Measurements from ENCODE around the gene HNF4A. TPM values are rescaled to one million over a fixed set of nuclear protein-coding genes. Genes with fewer than 3 reads are reported as not detected.

Gene HNF4A
- polyA plus RNA-seq, 1 donor from 2014 or later: not detected

GRCh38 chr20:44435630-44436335 lies 80.3 kb downstream of the HNF4A start:
- no peak overlapping the region for H3K4me2 ChIP-seq (ENCODE audit: low read length)
- H3K79me2 ChIP-seq (replicated peaks; ENCODE audit: insufficient read depth, low read length): no peaks in the 10 kb centered on the region
- no peaks in the 10 kb centered on the region for H4K20me1 ChIP-seq (ENCODE audit: insufficient read depth)
- no peak overlapping the region for H3K4me3 ChIP-seq (ENCODE audit: low read length)
- H3K27ac ChIP-seq (ENCODE audit: low read length): no peak overlapping the region
- H3K27me3 ChIP-seq (ENCODE audit: insufficient read depth, low read depth, low read length): no peaks in the 10 kb centered on the region
- no peak overlapping the region for H2AFZ ChIP-seq (ENCODE audit: low read depth, low read length)
- H3K9ac ChIP-seq (ENCODE audit: low read length): no peak overlapping the region
- no peaks in the 10 kb centered on the region for H3K9me2 ChIP-seq (ENCODE audit: insufficient read depth, low read length)
- H3K36me3 ChIP-seq (ENCODE audit: insufficient read depth, low read length): no peaks in the 10 kb centered on the region
- H3K9me3 ChIP-seq (ENCODE audit: low read length): no peaks in the 10 kb centered on the region
- TF ChIP-seq EP300 (conservative IDR thresholded peaks at IDR 0.05; ENCODE audit: poor library complexity, severe bottlenecking) (no peak), EZH2 (IDR thresholded peaks at IDR 0.05; ENCODE audit: borderline replicate concordance, insufficient read depth, low read length, poor library complexity, severe bottlenecking) (no peak), TAF1 (IDR thresholded peaks at IDR 0.05; ENCODE audit: low read depth) (no peak), MXI1 (conservative IDR thresholded peaks at IDR 0.05; ENCODE audit: poor library complexity, severe bottlenecking) (no peak), CTCF (IDR thresholded peaks at IDR 0.05; ENCODE audit: poor library complexity, severe bottlenecking) (no peak), POLR2AphosphoS5 (IDR thresholded peaks at IDR 0.05) (no peak), RAD21 (conservative IDR thresholded peaks at IDR 0.05) (no peak), SMC3 (conservative IDR thresholded peaks at IDR 0.05; ENCODE audit: poor library complexity) (no peak), REST (IDR thresholded peaks at IDR 0.05; ENCODE audit: borderline replicate concordance) (no peak)
- H3F3A ChIP-seq (ENCODE audit: insufficient read depth, low read length, poor library complexity, severe bottlenecking): no peaks in the 10 kb centered on the region

- no peaks in the 10 kb centered on the region for H3K36me3 ChIP-seq (ENCODE audit: insufficient read depth, low read length)
- no peak for TF ChIP-seq CTCF (IDR thresholded peaks at IDR 0.05; ENCODE audit: poor library complexity, severe bottlenecking)
- no peak for TF ChIP-seq TAF1 (IDR thresholded peaks at IDR 0.05; ENCODE audit: low read depth)
- no peak for TF ChIP-seq MXI1 (conservative IDR thresholded peaks at IDR 0.05; ENCODE audit: poor library complexity, severe bottlenecking)
- no peak for TF ChIP-seq EZH2 (IDR thresholded peaks at IDR 0.05; ENCODE audit: borderline replicate concordance, insufficient read depth, low read length, poor library complexity, severe bottlenecking)
- TF ChIP-seq EP300 (conservative IDR thresholded peaks at IDR 0.05; ENCODE audit: poor library complexity, severe bottlenecking): no peak
- no peak for TF ChIP-seq POLR2AphosphoS5 (IDR thresholded peaks at IDR 0.05)
- no peak for TF ChIP-seq REST (IDR thresholded peaks at IDR 0.05; ENCODE audit: borderline replicate concordance)
- TF ChIP-seq RAD21 (conservative IDR thresholded peaks at IDR 0.05): no peak
- no peak for TF ChIP-seq SMC3 (conservative IDR thresholded peaks at IDR 0.05; ENCODE audit: poor library complexity)
- no peaks in the 10 kb centered on the region for H3K27me3 ChIP-seq (ENCODE audit: insufficient read depth, low read depth, low read length)
- no peaks in the 10 kb centered on the region for H3F3A ChIP-seq (ENCODE audit: insufficient read depth, low read length, poor library complexity, severe bottlenecking)
- H3K27ac ChIP-seq (ENCODE audit: low read length): no peak overlapping the region
- H3K4me3 ChIP-seq (ENCODE audit: low read length): no peak overlapping the region
- no peaks in the 10 kb centered on the region for H3K79me2 ChIP-seq (replicated peaks; ENCODE audit: insufficient read depth, low read length)
- H3K9me2 ChIP-seq (ENCODE audit: insufficient read depth, low read length): no peaks in the 10 kb centered on the region
- no peak overlapping the region for H2AFZ ChIP-seq (ENCODE audit: low read depth, low read length)
- no peak overlapping the region for H3K9ac ChIP-seq (ENCODE audit: low read length)
- H3K4me2 ChIP-seq (ENCODE audit: low read length): no peak overlapping the region
- H4K20me1 ChIP-seq (ENCODE audit: insufficient read depth): no peaks in the 10 kb centered on the region
- no peaks in the 10 kb centered on the region for H3K9me3 ChIP-seq (ENCODE audit: low read length)
Observed at GRCh38 chr20:44436393-44436792, 80.9 kb downstream of the HNF4A start.
